Suppressor macrophage treated with lipopolysaccharide for 4 hours (primary cell): ENCODE results near the gene MORN3.
"Not testable (repeated sequence)": the region's sequence is repeated elsewhere in the genome, so short reads cannot be mapped to it uniquely, and the experiment has no call there.

ENCODE experiments used
- DNase-seq: peaks from one replicate; pipeline ENCODE4 v3.0.0-alpha.2; 2020

MORN3 gene

DNA sequence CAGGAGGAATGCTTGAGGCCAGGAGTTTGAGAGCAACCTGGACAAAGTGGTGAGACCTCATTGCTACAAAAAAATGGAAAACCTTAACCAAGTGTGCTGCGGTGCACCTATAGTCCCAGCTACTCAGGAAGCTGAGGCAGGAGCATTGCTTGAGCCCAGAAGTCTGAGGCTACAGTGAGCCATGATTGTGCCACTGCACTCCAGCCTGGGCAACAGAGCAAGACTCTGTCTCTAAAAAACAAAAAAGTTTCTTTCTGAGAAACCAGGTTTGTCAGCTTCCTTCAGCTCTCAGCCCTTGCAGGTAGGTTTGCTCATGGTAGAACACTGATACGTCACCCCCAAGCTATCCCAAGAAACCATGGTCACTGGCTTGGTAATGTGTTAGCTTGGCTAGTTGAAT lies 20.0 kb upstream of the MORN3 start:
- DNase-seq = no peak

DNA sequence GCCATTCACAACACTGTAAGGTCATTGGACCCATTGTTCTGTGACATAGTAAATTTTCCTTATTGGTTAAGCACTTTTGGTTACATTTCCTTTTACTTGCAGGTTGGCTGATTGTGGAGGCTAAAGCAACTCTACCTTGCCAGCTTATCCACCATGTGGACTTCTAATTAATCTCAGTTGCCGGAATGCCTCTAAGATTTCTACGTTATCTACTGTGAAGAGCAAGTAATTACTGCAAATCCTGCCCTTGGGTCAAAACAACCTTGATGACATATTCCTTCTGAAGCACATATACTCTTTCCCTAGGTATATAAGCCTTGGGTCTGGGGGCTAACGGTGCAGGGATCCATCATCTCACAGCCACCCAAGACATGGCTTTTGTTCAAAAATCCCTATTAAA lies 19.5 kb upstream of the MORN3 start:
- DNase-seq = no peak

DNA sequence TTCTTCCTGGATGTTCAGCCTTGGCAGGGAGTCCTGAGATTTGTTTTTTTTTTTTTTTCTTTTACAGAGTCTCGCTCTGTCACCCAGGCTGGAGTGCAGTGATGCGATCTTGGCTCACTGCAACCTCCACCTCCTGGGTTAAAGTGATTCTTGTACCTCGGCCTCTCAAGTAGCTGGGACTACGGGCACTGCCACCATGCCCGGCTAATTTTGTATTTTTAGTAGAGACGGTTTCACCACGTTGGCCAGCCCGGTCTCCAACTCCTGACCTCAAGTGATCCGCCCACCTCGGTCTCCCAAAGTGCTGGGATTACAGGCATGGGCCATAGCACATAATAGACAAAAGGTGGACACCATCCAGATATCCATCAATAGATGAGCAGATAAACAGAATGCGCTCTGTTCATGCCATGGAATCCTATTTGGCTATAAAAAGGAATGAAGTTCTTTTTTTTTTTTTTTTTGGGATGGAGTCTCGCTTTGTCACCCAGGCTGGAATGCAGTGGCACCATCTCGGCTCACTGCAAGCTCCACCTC lies 10.3 kb upstream of the MORN3 start:
- not testable (repeated sequence) for DNase-seq

DNA sequence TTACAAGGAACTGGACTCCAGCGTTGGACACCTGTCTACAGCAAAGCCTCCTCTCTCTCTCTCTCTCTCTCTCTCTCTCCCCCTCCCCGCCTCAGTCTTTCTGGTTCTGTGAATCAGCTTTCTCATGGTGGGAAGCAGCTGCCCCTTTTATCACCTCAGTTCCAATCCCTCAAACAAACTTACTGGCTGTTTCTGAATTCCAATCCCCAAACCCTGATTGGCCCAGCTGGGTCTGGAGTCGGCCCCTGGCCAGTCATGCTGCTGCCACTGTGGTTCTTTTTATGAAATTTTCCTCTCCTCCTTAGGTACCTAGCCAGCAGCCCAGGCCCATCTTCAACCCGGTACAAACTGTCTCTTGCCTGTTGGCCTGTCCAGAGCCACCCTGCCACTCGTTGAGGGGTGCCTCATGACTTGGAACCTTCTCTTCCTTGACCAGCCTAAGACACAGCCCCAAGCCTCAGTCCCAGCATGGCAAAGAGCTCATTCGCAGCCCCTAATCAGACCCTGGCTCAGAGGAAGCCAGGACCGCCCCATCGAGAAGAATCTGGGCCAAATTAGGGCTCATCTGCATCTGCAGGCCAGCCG lies 9.4 kb upstream of the MORN3 start:
- no peak for DNase-seq

DNA sequence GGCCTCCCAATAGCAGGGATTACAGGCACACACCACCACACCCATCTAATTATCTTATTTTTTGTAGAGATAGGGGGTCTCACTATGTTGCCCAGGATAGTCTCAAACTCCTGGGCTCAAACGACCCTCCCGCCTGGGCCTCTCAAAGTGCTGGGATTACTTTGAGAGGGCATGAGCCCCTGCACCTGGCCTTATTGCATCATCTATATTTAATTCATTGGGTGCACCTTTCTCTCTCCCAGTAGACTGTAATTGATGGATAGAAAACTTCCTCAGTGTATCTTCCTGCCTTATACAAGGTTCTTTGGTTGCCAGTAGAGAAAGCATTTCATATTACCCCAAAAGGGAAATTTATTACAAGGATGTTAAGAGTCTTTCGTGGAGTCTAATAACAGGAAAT lies 8.9 kb upstream of the MORN3 start:
- no peak for DNase-seq

DNA sequence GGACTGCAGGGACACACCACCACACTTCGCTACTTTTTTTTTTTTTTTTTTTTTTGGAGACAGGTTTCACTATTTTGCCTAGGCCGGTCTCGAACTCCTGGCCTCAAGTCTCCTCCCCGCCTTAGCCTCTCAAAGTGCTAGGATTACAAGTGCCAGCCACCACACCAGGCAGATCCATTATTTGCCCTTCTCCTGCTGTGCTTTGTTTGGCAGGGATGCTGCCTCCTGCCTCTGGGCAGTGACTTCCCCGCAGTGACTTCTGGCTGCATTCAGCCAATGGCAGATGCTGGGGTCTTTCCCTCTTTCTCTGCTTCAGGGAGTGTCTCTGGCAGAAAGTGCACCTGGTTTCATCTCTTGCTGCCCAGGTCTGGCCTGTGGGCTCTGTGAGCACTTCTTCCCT lies 6.7 kb upstream of the MORN3 start:
- DNase-seq = no peak

DNA sequence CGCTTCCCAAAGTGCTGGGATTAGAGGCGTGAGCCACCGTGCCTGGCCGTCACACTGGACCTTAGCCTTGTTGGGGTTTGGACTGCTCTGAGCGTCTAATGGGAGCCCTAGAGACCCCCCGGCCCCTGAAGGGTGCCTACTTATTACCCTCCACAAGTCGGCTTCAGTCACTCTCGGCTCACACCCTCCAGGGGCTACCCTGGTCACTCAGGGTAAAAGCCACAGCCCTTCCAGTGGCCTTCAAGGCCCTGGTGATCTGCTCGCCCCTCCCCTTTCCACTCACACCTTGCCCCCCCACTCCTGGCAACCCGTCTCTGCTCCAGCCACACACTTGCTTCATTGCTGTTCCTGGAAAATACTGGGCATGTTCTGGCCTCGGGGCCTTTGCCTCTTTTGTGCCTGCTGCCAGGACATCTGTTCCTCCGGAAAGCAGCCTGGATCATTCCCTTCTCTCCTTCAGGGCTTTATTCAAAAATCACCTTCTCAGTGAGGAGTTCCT lies 3.6 kb upstream of the MORN3 start:
- no peak for DNase-seq

DNA sequence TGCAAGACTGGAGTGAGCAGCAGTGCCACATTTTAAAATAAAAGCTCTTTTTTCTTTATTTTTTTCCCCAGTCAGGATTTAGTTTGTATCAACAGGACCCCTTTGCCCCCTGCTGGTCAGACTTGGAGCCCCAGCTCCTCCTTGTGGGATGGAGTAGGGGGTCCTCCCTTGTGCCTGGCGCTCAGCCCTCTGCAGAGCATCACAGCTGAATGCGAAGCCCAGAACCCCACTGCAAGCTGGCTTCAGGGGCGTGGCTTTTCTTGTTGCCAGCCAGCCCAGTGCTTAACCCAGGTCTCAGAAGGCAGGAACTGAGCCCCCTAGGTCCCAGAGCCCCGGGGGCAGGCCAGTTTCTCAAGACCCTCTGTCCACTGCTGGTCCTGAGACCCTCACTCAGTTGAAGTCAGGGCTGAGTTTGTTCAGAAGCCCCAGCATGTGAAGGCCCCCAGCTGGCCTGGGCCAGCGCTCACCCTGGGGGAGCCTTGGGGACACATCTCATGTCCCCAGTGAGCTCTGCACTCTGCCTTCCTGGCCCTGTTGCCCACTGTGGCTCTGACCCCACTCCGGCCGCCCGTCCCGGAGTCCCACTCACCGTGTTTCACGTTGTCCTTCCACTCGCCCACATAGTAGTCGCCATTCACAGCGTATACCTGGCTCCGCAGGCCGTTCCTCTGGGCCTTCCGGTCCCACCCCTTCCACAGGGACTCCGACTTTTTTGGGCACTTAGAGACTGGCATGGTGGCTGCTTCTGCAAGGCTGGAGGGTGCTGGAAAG lies 519 bp downstream of the MORN3 start:
- peak; percentile 63 for DNase-seq

DNA sequence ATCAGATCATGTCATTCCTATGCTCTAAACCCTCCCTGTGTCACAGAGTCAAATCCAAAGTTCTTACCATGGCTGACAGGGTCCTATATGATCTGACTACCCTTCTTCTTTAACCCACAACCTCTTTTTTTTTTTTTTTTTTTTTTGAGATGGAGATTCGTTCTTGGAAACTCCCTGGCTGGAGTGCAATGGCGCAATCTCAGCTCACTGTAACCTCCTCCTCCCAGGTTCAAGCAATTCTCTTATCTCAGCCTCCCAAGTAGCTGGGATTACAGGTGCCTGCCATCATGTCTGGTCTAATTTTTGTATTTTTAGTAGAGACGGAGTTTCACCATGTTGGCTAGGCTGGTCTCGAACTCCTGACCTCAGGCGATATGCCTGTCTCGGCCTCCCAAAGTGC lies 2.6 kb downstream of the MORN3 start:
- DNase-seq = not testable (repeated sequence)

DNA sequence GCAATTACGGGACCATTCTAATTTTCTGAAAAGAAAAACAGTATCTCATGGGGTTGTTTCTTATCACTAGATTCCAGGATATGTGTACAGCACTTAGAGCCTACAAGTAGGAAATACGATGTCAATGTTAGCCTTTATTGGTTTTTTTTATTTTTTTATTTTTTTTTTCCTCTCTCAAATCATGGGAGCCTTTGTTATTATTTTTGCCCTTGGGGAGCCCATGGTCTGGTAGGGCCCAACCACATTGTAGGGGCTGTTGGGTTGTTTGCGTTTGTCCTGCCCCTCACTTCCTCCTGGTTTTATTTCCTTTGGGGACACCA lies 5.9 kb downstream of the MORN3 start:
- DNase-seq = no peak

DNA sequence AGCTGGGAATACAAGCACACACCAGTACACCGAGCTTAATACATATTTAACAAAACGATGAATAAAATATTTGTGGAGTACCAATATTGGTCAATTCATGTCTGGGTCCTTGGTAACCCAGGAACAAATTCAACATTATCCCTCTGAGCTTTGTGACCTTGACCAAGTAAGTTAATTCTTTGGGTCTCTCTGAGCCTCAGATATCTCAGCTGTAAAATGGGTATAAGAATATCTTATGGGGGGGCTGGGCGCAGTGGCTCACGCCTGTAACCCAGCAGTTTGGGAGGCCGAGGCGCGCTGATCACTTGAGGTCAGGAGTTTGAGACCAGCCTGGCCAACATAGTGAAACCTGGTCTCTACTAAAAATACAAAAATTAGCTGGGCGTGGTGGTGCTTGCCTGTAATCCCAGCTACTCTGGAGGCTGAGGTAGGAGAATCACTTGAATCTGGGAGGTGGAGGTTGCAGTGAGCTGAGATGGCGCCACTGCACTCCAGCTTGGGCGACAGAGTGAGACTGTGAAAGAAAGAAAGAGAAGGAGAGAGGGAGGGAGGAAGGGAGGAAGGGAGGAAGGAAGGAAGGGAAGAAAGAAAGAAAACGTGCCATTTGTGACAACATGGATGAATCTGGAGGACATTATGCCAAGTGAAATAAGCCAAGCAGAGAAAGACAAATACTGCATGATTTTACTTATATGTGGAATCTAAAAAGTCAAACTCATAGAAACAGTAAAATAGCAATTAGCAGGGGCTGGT lies 7.9 kb downstream of the MORN3 start:
- DNase-seq = not testable (repeated sequence)

DNA sequence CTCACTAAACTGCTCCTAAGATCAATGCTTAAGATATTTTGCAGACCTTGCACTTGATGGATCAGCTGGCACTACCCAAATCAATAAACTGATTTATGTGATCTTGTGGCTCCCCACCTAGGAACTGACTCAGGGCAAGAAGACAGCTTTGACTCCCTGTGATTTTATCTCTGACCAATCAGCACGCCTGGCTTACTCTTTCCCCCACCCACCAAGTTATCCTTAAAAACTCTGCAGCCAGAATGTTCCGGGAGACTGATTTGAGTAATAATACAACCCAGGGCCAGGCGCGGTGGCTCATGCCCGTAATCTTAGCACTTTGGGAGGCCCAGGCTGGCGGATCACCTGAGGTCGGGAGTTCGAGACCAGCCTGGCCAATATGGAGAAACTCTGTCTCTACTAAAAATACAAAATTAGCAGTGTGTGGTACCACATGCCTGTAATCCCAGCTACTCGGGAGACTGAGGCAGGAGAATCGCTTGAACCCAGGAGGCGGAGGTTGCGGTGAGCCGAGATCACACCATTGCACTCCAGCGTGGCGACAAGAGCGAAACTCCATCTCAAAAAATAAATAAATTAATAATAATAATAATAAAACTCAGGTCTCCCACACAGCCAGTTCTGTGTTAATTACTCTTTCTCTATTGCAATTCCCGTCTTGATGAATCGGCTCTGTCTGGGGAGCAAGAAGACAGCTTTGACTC lies 12.0 kb downstream of the MORN3 start:
- DNase-seq = no peak

DNA sequence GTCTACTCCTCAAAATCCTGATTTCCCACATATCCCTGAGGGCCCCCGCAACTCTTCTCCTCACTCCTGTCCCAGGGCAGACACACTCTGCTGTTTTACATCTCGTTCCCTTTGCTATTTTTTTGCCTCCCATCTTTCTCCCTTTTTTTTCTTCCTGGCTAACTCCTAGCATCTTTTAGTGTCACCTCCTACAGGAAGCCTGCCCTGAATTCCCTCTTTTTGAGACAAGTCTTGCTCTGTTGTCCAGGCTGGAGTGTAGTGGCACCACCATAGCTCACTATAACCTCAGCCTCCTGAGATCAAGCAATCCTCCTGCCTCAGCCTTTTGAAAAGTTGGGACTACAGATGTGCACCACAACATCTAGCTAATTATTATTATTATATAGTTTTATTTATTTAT lies 13.3 kb downstream of the MORN3 start:
- no peak for DNase-seq

DNA sequence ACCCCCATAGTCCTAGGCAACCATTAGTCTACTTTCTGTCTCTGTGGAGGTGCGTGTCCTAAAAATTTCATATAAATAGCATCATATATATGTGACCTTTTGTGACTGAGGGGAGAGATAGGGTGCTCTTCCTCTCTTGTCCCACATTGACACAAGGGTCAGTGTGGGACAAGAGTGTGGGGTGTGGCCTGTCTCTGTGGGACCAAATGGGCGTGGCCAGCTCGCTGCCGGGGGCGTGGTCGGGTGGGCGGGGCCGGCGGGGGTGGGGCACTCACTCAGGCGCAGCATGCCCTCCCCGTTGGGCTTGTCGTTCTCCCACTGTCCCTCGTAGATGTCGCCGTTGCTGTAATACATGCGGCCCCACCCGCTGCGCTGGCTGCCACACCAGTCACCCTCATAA lies 15.5 kb downstream of the MORN3 start:
- DNase-seq = no peak

DNA sequence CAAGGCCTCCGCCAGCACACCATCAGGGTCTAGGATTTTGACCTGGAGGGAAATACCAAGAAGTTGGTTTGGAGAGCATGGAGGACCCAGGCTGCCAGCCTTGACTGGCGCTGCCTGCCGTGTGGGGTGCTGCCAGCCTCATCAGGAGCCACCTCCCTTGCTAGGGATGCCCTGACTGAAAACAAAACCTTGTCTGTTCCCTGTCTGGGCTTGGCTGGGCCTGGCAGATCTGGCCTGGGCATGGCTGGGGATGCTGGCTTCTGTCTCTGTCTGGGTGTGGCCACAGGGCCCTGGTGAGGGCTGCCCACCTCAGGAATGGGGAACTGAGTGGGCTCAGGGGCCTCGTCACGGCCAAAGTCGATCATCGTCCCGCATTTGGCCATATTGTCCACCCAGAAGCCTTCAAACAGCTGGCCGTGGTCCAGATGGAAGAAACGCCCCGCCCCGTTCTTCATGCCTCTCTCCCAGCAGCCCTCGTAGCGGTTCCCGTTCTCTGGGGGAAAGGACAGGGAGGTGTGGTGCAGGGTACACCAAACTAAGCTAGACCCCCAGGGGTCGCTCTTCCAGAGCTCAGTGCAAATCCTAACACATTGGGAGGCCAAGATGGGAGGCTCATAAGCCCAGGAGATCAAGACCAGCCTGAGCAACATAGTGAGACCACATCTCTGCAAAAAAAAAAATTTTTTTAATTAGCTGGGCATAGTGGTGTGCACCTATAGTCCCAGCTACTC lies 16.5 kb downstream of the MORN3 start:
- no peak for DNase-seq

DNA sequence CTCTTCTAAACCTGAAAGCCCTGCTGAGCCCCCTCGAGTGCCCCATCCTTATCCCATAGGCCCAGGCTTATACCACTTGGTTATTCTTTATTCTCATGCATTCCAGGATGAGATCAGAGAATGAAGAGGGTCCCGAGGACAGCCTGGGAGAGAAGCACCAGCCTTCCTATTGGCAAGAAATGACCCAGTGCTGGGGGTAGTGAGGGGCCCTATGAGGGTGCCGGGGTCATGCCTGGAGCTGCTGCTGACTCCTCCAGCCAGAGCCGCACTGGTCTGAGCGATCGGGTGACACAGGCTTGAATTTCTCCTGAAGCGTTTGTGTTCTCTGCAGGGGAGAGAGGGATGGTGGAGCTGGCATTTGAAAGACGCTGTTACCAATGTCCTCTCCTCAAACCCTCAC lies 18.1 kb downstream of the MORN3 start:
- no peak for DNase-seq

DNA sequence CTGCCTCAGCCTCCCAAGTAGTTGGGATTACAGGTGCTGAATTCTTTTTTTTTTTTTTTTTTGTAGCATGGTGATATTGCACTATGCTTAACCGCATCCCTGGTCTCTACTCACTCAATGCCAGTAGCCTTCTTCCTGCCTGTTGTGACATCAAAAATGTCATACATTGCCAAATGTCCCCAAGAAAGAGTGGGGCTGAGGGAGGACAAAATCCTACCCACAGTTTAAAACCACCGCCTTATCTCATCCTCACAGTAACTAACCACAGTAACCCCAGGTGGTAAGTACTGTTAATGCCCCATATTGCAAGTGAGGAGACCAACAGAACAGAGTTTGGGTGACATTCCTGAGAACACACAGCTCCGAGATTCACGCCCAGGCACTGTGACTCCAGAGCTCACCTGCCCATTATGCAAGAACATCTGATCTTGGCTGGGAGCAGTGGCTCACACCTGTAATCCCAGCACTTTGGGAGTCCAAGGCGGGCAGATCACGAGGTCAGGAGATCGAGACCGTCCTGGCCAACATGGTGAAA lies 19.6 kb downstream of the MORN3 start:
- DNase-seq = peak; percentile 46

DNA sequence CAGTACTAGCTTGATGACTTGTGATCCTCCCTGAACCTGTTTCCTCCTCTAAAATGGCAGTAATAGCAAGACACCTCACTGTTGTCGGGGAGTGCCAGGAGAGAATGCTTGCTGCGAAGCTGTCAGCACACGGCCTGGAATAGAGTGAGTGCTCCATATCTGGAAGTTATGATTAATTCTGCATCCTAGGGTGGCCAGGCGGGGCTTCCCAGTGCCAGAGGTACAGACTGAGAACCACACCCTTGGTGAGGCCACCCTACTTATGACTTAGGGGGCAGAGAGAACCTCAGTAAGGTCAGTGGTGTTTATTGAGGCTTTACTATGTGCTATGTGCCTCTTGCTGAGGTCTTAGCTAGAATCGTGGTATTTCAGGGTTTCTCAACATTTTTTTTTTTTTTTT lies 20.1 kb downstream of the MORN3 start:
- no peak for DNase-seq

DNA sequence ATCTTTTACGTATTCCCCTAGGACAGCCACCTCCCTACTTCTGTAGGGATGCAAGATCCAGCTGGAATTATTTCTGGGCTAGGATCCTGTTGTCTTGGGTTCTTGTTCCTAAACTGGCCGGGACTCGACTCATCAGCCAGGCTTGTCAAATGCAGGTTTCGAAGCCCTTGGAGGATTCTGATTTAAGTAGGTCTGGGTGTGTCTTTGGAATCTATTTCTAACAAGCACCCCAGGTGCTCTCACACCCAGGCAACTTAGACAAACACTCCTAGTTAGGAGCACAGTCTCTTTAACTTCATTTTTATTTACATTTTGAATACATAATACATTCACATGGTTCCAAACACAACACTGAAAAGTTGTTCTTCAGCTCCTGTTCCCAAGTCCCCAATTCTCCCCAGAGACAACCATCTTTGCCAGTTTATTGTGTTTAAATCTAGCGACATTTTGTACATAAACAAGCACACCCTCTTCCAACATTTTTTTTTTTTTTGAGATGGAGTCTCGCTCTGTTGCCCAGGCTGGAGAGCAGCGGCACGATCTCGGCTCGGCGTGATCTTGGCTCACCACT lies 20.9 kb downstream of the MORN3 start:
- no peak for DNase-seq

DNA sequence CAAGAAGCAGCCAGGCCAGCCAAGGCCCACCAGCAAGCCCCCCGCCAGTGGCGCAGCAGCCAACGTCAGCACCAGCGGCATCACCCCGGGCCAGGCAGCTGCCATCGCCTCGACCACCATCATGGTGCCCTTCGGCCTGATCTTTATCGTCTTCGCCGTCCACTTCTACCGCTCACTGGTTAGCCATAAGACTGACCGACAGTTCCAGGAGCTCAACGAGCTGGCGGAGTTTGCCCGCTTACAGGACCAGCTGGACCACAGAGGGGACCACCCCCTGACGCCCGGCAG lies 28.2 kb downstream of the MORN3 start:
- no peak for DNase-seq

DNA sequence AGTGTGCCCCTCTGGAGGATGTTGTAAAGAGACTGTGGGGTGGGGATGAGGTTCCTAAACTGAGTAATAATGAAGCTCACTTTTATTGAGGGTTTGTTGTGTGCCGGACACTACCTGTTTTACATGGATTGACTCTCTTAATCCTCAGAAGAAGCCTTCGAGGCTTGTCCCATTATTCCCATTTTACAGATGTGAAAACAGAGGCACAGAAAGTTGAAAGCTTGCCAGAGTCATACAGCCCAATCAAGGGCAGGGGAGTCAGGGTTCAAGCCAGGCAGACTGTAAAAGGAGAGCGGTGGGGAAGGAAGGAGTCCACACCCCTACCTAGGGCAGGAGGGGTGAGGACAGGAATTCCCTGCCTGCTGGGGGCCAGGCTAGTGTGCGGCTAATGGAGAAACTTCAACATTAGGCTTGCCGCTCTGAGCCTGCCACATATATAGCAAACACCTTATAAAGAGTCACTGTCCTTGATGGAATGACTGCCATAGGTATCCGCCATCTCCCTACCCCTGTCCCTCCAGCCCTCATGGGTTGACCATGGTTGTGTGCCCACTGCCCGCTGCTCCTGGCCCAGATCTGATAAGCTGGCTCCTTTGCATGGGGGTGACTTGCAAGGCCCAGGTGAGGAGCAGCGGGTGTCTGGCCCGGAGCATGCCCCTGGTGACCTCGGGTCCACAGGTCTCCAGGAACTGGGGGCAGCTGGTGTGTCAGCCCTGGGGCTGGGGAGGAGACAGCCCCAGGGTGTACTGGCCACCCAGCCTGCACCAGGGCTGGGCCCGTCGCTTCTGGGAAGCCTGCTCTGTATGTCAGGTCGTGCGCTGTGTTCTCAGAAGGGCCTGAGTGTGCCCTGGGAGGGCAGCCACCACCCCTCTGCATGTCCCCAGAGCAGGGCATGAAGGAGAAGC lies 30.9 kb downstream of the MORN3 start:
- no peak for DNase-seq
